Endothelial cell of umbilical vein (primary cell): ENCODE data around the gene PDCD1. TPM values are rescaled to one million over a fixed set of nuclear protein-coding genes. Genes with fewer than 3 reads are reported as not detected.

ENCODE experiments used
- BruUV-seq: library from RNA; stranded (reverse); fragments of 400-500 nt; replicated peaks from 2 replicates; lab custom pipeline; 2021; lab: Mats Ljungman, UMichigan
- CTCF ChIA-PET: fragments of 300-600, 350-600 bp; sonication (Branson Sonifier 250); formaldehyde crosslinking; loops from one replicate; lab custom pipeline; 2021; ENCODE audit warnings: antibody characterized with exemption, inconsistent platforms; lab: Charles Lee
- POLR2A ChIA-PET: fragments of 300-600, 350-600 bp; sonication (Branson Sonifier 250); formaldehyde crosslinking; loops from one replicate; lab custom pipeline; 2021; ENCODE audit warnings: antibody characterized with exemption, inconsistent platforms; lab: Charles Lee
- DNase-seq: peaks from one replicate; pipeline ENCODE4 v3.0.0-alpha.2; 2011; ENCODE audit warnings: low read depth, low spot score
- FAIRE-seq: peaks from 2 replicates; lab custom pipeline; 2011; peaks lifted over from hg19 to GRCh38; lab: Jason Lieb, UNC
- H2AFZ ChIP-seq: 2 replicates; pipeline ENCODE4 v1.6.0; 2012; ENCODE audit warnings: low read depth, low read length, control low read depth, inconsistent platforms
- H3K27ac ChIP-seq: 2 replicates; pipeline ENCODE4 v1.5.1; 2011; ENCODE audit warnings: low read depth, mild to moderate bottlenecking, control low read depth, low read length, moderate library complexity; ENCODE audit not compliant: insufficient read depth
- H3K27me3 ChIP-seq, 2 experiments: 2 replicates each; pipeline versions ENCODE4 v1.6.0 to v1.6.1; 2011; ENCODE audit warnings: low read length in 2 of 2, mixed read lengths in 1 of 2; ENCODE audit not compliant: control insufficient read depth in 2 of 2, insufficient read depth in 2 of 2
- H3K36me3 ChIP-seq, 2 experiments: 2 replicates in 1 of 2; 3 replicates in 1 of 2; pipeline ENCODE4 v1.5.1; 2011; ENCODE audit warnings: low read length in 2 of 2, mild to moderate bottlenecking in 1 of 2, moderate library complexity in 1 of 2; ENCODE audit not compliant: control insufficient read depth in 2 of 2, insufficient read depth in 2 of 2; ENCODE audit errors: extremely low read depth in 1 of 2
- H3K4me1 ChIP-seq: 3 replicates; pipeline ENCODE4 v1.5.1; 2011; ENCODE audit warnings: mild to moderate bottlenecking, low read length; ENCODE audit not compliant: control insufficient read depth, insufficient read depth; ENCODE audit errors: extremely low read depth
- H3K4me2 ChIP-seq: 2 replicates; pipeline ENCODE4 v1.6.1; 2011; ENCODE audit warnings: low read length, control low read depth, mixed read lengths; ENCODE audit not compliant: insufficient read depth
- H3K4me3 ChIP-seq, 3 experiments: fragments of 200-600 bp in 1 of 3; sonication (generic), shearing (Covaris generic) in 1 of 3; replicated peaks in 1 of 3; 2 replicates each; pipeline ENCODE4 v1.5.1; 2011 to 2016; ENCODE audit warnings: control low read depth in 3 of 3, low read length in 3 of 3, mild to moderate bottlenecking in 2 of 3, inconsistent platforms in 1 of 3, low read depth in 1 of 3, moderate library complexity in 1 of 3; ENCODE audit not compliant: insufficient read depth in 1 of 3
- H3K79me2 ChIP-seq: 2 replicates; pipeline ENCODE4 v1.6.0; 2012; ENCODE audit warnings: low read length, inconsistent platforms; ENCODE audit not compliant: control insufficient read depth, insufficient read depth
- H3K9ac ChIP-seq: replicated peaks from 2 replicates; pipeline ENCODE3; 2011; ENCODE audit warnings: low read length, control low read depth; ENCODE audit not compliant: insufficient read depth; ENCODE audit errors: extremely low read depth
- H3K9me1 ChIP-seq: replicated peaks from 3 replicates; pipeline ENCODE4 v1.6.0; 2011; ENCODE audit warnings: mild to moderate bottlenecking, low read length; ENCODE audit not compliant: control insufficient read depth, insufficient read depth; ENCODE audit errors: extremely low read depth
- H3K9me3 ChIP-seq: replicated peaks from 2 replicates; pipeline ENCODE4 v1.5.1; 2012; ENCODE audit warnings: low read length, inconsistent platforms; ENCODE audit not compliant: control insufficient read depth, insufficient read depth
- H4K20me1 ChIP-seq: replicated peaks from 2 replicates; pipeline ENCODE3; 2011; ENCODE audit warnings: mild to moderate bottlenecking, low read length; ENCODE audit not compliant: control insufficient read depth, insufficient read depth; ENCODE audit errors: extremely low read depth
- CTCF ChIP-seq, 2 donors: IDR thresholded peaks; 1 replicate in 1 of 2; 2 replicates in 1 of 2; pipeline ENCODE4 v1.5.1; 2011; ENCODE audit warnings: low read length in 2 of 2, mild to moderate bottlenecking in 2 of 2, moderate library complexity in 2 of 2, control low read depth in 1 of 2, inconsistent platforms in 1 of 2, low read depth in 1 of 2; ENCODE audit not compliant: insufficient read depth in 1 of 2; ENCODE audit errors: extremely low read depth in 1 of 2
- EZH2 ChIP-seq: IDR thresholded peaks from 2 replicates; pipeline ENCODE4 v1.6.1; 2012; ENCODE audit warnings: borderline replicate concordance, low read depth, mild to moderate bottlenecking, moderate library complexity, low read length, inconsistent platforms; ENCODE audit not compliant: severe bottlenecking
- FOS ChIP-seq: IDR thresholded peaks from 2 replicates; pipeline ENCODE4 v1.6.1; 2011; ENCODE audit warnings: mild to moderate bottlenecking, low read length, moderate library complexity, borderline replicate concordance; ENCODE audit not compliant: insufficient read depth
- GATA2 ChIP-seq: IDR thresholded peaks from 2 replicates; pipeline ENCODE4 v1.7.0; 2011; ENCODE audit warnings: low read depth, mild to moderate bottlenecking, moderate library complexity, mixed read lengths, low read length; ENCODE audit not compliant: insufficient read length, insufficient read depth
- JUN ChIP-seq: IDR thresholded peaks from 2 replicates; pipeline ENCODE4 v1.6.1; 2011; ENCODE audit warnings: borderline replicate concordance, low read depth; ENCODE audit not compliant: insufficient read length, insufficient read depth
- MYC ChIP-seq: IDR thresholded peaks from one replicate; pipeline ENCODE4 v1.6.1; 2011; ENCODE audit warnings: mild to moderate bottlenecking, low read depth, low read length
- POLR2A ChIP-seq: IDR thresholded peaks from 2 replicates; pipeline ENCODE4 v1.6.1; 2012; ENCODE audit warnings: low read depth, mild to moderate bottlenecking, control low read depth, low read length
- POLR2AphosphoS5 ChIP-seq: IDR thresholded peaks from 2 replicates; pipeline ENCODE4 v1.6.1; 2012; ENCODE audit warnings: low read depth, mild to moderate bottlenecking, control low read depth, low read length, moderate library complexity; ENCODE audit not compliant: insufficient read depth
- dilution Hi-C: fragments of 300-500 bp; cut with MboI; formaldehyde crosslinking; loops from one replicate; pipeline ENCODE4 v1.15.0; 2019; ENCODE audit warnings: low sequenced_read_pairs; ENCODE audit not compliant: extremely low pct_ligation_motif_present
- intact Hi-C: fragments of 100-400 bp; cut with micrococcal nuclease; formaldehyde crosslinking; loops from one replicate; pipeline ENCODE4 v1.10.0; 2022
- polyA plus RNA-seq, 4 experiments: library from polyadenylated mRNA; depleted of rRNA in 3 of 4; stranded (reverse) in 3 of 4; unstranded in 1 of 4; fragments of >200 nt; gene quantifications; 2 replicates each; pipeline versions ENCODE4 v1.2.1 to v1.2.3, GENCODE V29; 2011 to 2012; ENCODE audit warnings: missing spikeins in 1 of 4
- total RNA-seq: library from RNA; stranded (reverse); gene quantifications from 2 replicates; pipeline ENCODE4 v1.2.3, GENCODE V29; 2021
- TF ChIP-seq, protein P1 (sequence below): IDR thresholded peaks from 2 replicates; pipeline ENCODE4 v1.6.1; 2011; ENCODE audit not compliant: insufficient read depth, insufficient read length

PDCD1 gene
- total and polyA plus RNA-seq, 2 donors (not counting 3 experiments of a cell fraction or from before 2014, with no cell fraction given): not detected

DNA sequence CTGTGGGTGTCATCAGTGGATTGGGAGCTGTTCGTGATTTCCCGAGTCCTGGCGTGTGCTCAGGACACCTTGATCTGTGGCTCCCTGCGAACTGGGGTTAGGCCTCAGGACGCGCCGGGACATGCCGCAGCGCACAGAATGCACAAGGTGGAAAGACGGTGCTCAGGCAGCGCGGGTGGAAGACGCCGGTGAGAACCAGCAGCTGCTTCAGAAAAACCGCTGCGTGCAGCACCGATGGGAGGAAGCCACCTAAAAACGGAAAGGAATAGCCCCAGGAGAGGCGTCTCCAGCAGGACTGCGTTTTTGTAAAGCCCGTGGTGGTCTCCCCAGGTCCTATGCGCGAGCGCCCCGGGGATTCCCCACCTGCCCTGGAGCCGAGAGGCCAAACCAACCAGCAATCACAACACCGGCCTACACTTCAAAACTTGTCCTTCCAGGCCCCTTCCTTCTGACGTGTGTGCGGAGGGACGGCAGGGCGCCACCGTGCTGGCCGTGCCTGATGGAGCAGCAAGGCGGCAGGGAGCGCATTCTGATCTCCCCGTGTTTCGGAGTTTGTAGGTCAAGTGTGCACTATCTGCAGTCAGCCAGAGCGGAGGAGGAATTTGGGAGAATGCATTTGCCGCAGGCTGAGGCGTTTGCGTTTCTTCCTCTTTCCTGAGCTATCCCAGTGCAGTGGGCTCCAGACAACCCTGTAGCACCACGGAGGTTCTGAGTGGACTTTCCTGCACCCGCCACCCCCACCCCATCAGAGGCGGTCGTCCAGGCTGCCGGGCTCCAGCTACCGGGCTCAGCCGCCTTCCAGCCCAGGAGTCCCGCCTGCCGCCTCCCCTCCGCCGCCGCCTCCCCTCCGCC is 43.0 kb upstream of the PDCD1 start:
- Histone ChIP-seq H3K79me2 (no peaks in the 10 kb centered on the region), H3K36me3 (no peaks in the 10 kb centered on the region), H3K27ac (no peak overlapping the region), H3K9ac (no peak overlapping the region), H3K4me1 (no peaks in the 10 kb centered on the region), H3K9me1 (no peaks in the 10 kb centered on the region), H3K4me3 (peak overlapping the region in 1 of 3 experiments; percentile 12), H2AFZ (no peak overlapping the region), H4K20me1 (no peaks in the 10 kb centered on the region), H3K4me2 (no peak overlapping the region), H3K9me3 (no peaks in the 10 kb centered on the region), H3K27me3 (peaks cover 2% of the 10 kb centered on the region in 2 experiments)
- no TSS peak for BruUV-seq
- dilution Hi-C loops: no loop called here
- CTCF ChIA-PET: no interaction called here
- DNase-seq (no peak), FAIRE-seq (no peak)
- POLR2A ChIA-PET: no interaction called here
- intact Hi-C loops: no loop called here
- TF ChIP-seq GATA2: no peak
- peak; percentile 80 for TF ChIP-seq EZH2

- intact Hi-C loops: no loop called here
- no peaks in the 10 kb centered on the region for H4K20me1 ChIP-seq
- no peak overlapping the region for H3K4me3 ChIP-seq
- FAIRE-seq: no peak
- H3K9me1 ChIP-seq: no peaks in the 10 kb centered on the region
- H3K9ac ChIP-seq: no peak overlapping the region
- H3K79me2 ChIP-seq: no peaks in the 10 kb centered on the region
- DNase-seq: no peak
- H2AFZ ChIP-seq: no peak overlapping the region
- dilution Hi-C loops: no loop called here
- ChIA-PET CTCF (no interaction called here), POLR2A (no interaction called here)
- peaks cover 1% of the 10 kb centered on the region for H3K4me1 ChIP-seq
- no peaks in the 10 kb centered on the region for H3K9me3 ChIP-seq
- H3K36me3 ChIP-seq: no peaks in the 10 kb centered on the region
- BruUV-seq: no TSS peak
- no peak overlapping the region for H3K27ac ChIP-seq
- peaks cover 2% of the 10 kb centered on the region in 2 experiments for H3K27me3 ChIP-seq
- TF ChIP-seq POLR2A (no peak), JUN (no peak), POLR2AphosphoS5 (no peak), GATA2 (no peak), EZH2 (no peak), CTCF (IDR thresholded peaks at IDR 0.05; ENCODE audit: extremely low read depth in 1 of 2, insufficient read depth in 1 of 2, low read depth in 1 of 2, low read length in 2 of 2) (no peak), MYC (no peak), FOS (no peak)
- TF ChIP-seq, protein P1, sequence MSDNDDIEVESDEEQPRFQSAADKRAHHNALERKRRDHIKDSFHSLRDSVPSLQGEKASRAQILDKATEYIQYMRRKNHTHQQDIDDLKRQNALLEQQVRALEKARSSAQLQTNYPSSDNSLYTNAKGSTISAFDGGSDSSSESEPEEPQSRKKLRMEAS: no peak
- no peak overlapping the region for H3K4me2 ChIP-seq
Measured at GRCh38 chr2:241901018-241901380, 42.3 kb upstream of the PDCD1 start.
